SK-N-SH (cell line): ENCODE results near the gene NPFFR1. TPM values are rescaled to one million over a fixed set of nuclear protein-coding genes. Genes with fewer than 3 reads are reported as not detected.

Experiments
- CTCF ChIA-PET: fragments of 300-600, 350-600 bp; formaldehyde crosslinking; extraction: SDS; loops from one replicate; lab custom pipeline; 2021; lab: Yijun Ruan, JAX
- POLR2A ChIA-PET: fragments of 350-600 bp; sonication (Branson Sonifier 250); formaldehyde crosslinking; extraction: SDS; loops from one replicate; lab custom pipeline; 2020; ENCODE audit warnings: antibody characterized with exemption, inconsistent platforms; lab: Yijun Ruan, JAX
- DNase-seq: peaks from one replicate; pipeline ENCODE4 v3.0.0; 2012
- H2AFZ ChIP-seq: fragments of 200-600 bp; sonication (generic); 2 replicates; pipeline ENCODE4 v1.8.1; 2016; ENCODE audit warnings: antibody characterized with exemption, mild to moderate bottlenecking, low read depth
- H3F3A ChIP-seq: fragments of 200-600 bp; sonication (generic); replicated peaks from 2 replicates; pipeline ENCODE3; 2016; ENCODE audit warnings: antibody characterized with exemption, mild to moderate bottlenecking; ENCODE audit not compliant: insufficient read depth
- H3K27ac ChIP-seq, 2 experiments: fragments of 200-500 bp in 1 of 2; fragments of 200-600 bp in 1 of 2; sonication (Bioruptor generic) in 1 of 2; sonication (generic), shearing (Covaris generic) in 1 of 2; 2 replicates each; pipeline versions ENCODE4 v1.5.1 to v1.6.1; 2014 to 2016; ENCODE audit warnings: low read depth in 2 of 2, inconsistent platforms in 1 of 2, low read length in 1 of 2, mild to moderate bottlenecking in 1 of 2, mixed read lengths in 1 of 2
- H3K27me3 ChIP-seq: fragments of 200-600 bp; sonication (generic), shearing (Covaris generic); 2 replicates; pipeline ENCODE4 v1.6.1; 2016; ENCODE audit warnings: mixed run types; ENCODE audit not compliant: insufficient read depth
- H3K36me3 ChIP-seq, 2 experiments: fragments of 200-500 bp in 1 of 2; fragments of 200-600 bp in 1 of 2; sonication (Bioruptor generic) in 1 of 2; sonication (generic) in 1 of 2; replicated peaks in 1 of 2; 2 replicates each; pipeline versions ENCODE3 to v1.5.1; 2014 to 2016; ENCODE audit warnings: low read length in 1 of 2, mild to moderate bottlenecking in 1 of 2; ENCODE audit not compliant: insufficient read depth in 2 of 2, control insufficient read depth in 1 of 2
- H3K4me1 ChIP-seq, 2 experiments: fragments of 200-500 bp in 1 of 2; fragments of 200-600 bp in 1 of 2; sonication (Bioruptor generic) in 1 of 2; sonication (generic), shearing (Covaris generic) in 1 of 2; 2 replicates each; pipeline versions ENCODE4 v1.5.1 to v1.6.1; 2014 to 2016; ENCODE audit warnings: low read depth in 1 of 2, low read length in 1 of 2, mixed run types in 1 of 2; ENCODE audit not compliant: insufficient read depth in 2 of 2, control insufficient read depth in 1 of 2
- H3K4me2 ChIP-seq: fragments of 200-600 bp; sonication (generic), shearing (Covaris generic); 2 replicates; pipeline ENCODE4 v1.6.1; 2017; ENCODE audit warnings: mixed run types
- H3K4me3 ChIP-seq, 2 experiments: fragments of 200-500 bp in 1 of 2; fragments of 200-600 bp in 1 of 2; sonication (Bioruptor generic) in 1 of 2; sonication (generic), shearing (Covaris generic) in 1 of 2; 2 replicates each; pipeline versions ENCODE4 v1.5.1 to v1.8.1; 2014 to 2016; ENCODE audit warnings: low read depth in 2 of 2, inconsistent platforms in 1 of 2, low read length in 1 of 2, mild to moderate bottlenecking in 1 of 2, mixed read lengths in 1 of 2, moderate library complexity in 1 of 2
- H3K79me2 ChIP-seq: fragments of 200-600 bp; sonication (generic); 2 replicates; pipeline ENCODE4 v1.8.1; 2017; ENCODE audit warnings: mild to moderate bottlenecking; ENCODE audit not compliant: insufficient read depth
- H3K9ac ChIP-seq: fragments of 200-600 bp; sonication (generic); 2 replicates; pipeline ENCODE4 v1.6.1; 2017; ENCODE audit warnings: mixed run types
- H3K9me2 ChIP-seq: fragments of 200-600 bp; sonication (generic); 2 replicates; pipeline ENCODE4 v1.6.1; 2017; ENCODE audit warnings: mixed run types
- H3K9me3 ChIP-seq: fragments of 200-600 bp; sonication (generic); 2 replicates; pipeline ENCODE4 v1.6.1; 2017; ENCODE audit warnings: mixed run types, mild to moderate bottlenecking, moderate library complexity
- H4K20me1 ChIP-seq: fragments of 200-600 bp; sonication (generic); 2 replicates; pipeline ENCODE4 v1.6.1; 2017; ENCODE audit warnings: mild to moderate bottlenecking, mixed run types; ENCODE audit not compliant: insufficient read depth
- CTCF ChIP-seq: fragments of 200-600 bp; sonication (generic); IDR thresholded peaks from 2 replicates; pipeline ENCODE4 v1.6.1; 2017; ENCODE audit warnings: antibody characterized with exemption, mild to moderate bottlenecking, moderate library complexity
- ELF1 ChIP-seq: IDR thresholded peaks from 2 replicates; pipeline ENCODE4 v1.4.0; 2012
- EP300 ChIP-seq, 2 experiments: IDR thresholded peaks; 2 replicates each; pipeline versions ENCODE4 v1.4.0 to v1.6.1; 2012; ENCODE audit warnings: borderline replicate concordance in 1 of 2, low read depth in 1 of 2, low read length in 1 of 2
- FOSL2 ChIP-seq: IDR thresholded peaks from 2 replicates; pipeline ENCODE4 v1.4.0; 2012; ENCODE audit warnings: low read depth, mild to moderate bottlenecking, moderate library complexity, borderline replicate concordance
- FOXJ3 ChIP-seq: sonication (generic); formaldehyde crosslinking; IDR thresholded peaks from 2 replicates; pipeline ENCODE4 v1.5.1; 2020; ENCODE audit warnings: mild to moderate bottlenecking, missing genetic modification reagents
- GABPA ChIP-seq: IDR thresholded peaks from 2 replicates; pipeline ENCODE4 v1.4.0; 2012; ENCODE audit warnings: low read depth, mild to moderate bottlenecking
- JUND ChIP-seq: IDR thresholded peaks from 2 replicates; pipeline ENCODE4 v1.4.0; 2012
- MAX ChIP-seq: IDR thresholded peaks from 2 replicates; pipeline ENCODE4 v1.4.0; 2012; ENCODE audit warnings: low read depth
- MEF2A ChIP-seq: IDR thresholded peaks from 2 replicates; pipeline ENCODE4 v1.4.0; 2012; ENCODE audit warnings: low read depth, borderline replicate concordance
- MXI1 ChIP-seq: IDR thresholded peaks from 2 replicates; pipeline ENCODE4 v1.6.1; 2012; ENCODE audit warnings: mild to moderate bottlenecking, low read depth, low read length, improper control_type of control experiment
- NFIC ChIP-seq: IDR thresholded peaks from 2 replicates; pipeline ENCODE4 v1.4.0; 2012; ENCODE audit warnings: borderline replicate concordance
- POLR2AphosphoS5 ChIP-seq: IDR thresholded peaks from 2 replicates; pipeline ENCODE4 v1.6.1; 2012; ENCODE audit warnings: low read depth, low read length
- SIN3A ChIP-seq: IDR thresholded peaks from 2 replicates; pipeline ENCODE4 v1.6.1; 2012; ENCODE audit warnings: low read depth, mild to moderate bottlenecking, low read length, moderate library complexity, borderline replicate concordance
- SMC3 ChIP-seq: IDR thresholded peaks from 2 replicates; pipeline ENCODE4 v1.6.1; 2012; ENCODE audit warnings: low read depth, low read length, improper control_type of control experiment
- TAF1 ChIP-seq: IDR thresholded peaks from 2 replicates; pipeline ENCODE4 v1.6.1; 2012; ENCODE audit warnings: low read depth, mild to moderate bottlenecking, low read length, moderate library complexity, borderline replicate concordance
- TCF12 ChIP-seq: IDR thresholded peaks from 2 replicates; pipeline ENCODE4 v1.4.0; 2012
- USF2 ChIP-seq: fragments of 150-350 bp; IDR thresholded peaks from 2 replicates; pipeline ENCODE4 v1.6.1; 2017; ENCODE audit warnings: antibody characterized with exemption, low read length, low read depth, borderline replicate concordance
- YY1 ChIP-seq: IDR thresholded peaks from 2 replicates; pipeline ENCODE4 v1.4.0; 2012; ENCODE audit warnings: low read depth, mild to moderate bottlenecking
- WGBS: methylation state at CpG from one replicate; pipeline ENCODE4 v1.1.6; 2017; ENCODE audit warnings: low lambda C conversion rate; 5-methylcytosine and 5-hydroxymethylcytosine counted together
- polyA plus RNA-seq, 3 experiments: library from polyadenylated mRNA; depleted of rRNA; stranded (reverse); fragments of >200 nt; gene quantifications; 2 replicates each; pipeline ENCODE4 v1.2.3, GENCODE V29; 2012
- TF ChIP-seq, protein P1 (sequence below): IDR thresholded peaks from 2 replicates; pipeline ENCODE4; 2012
- TF ChIP-seq, protein P2 (sequence below): IDR thresholded peaks from 2 replicates; pipeline ENCODE4 v1.6.1; 2012; ENCODE audit warnings: mild to moderate bottlenecking, low read depth, low read length, moderate library complexity

Gene NPFFR1
- polyA plus RNA-seq, 1 of the 3 experiments (the other 2 are of a cell fraction), result not detected

- Histone ChIP-seq H3K27me3 (no peaks in the 10 kb centered on the region), H3K9me3 (no peaks in the 10 kb centered on the region), H3K4me1 (peaks cover 0 to 4% of the 10 kb centered on the region in 2 experiments; a peak in 2 of 4 replicates), H4K20me1 (peaks cover 6% of the 10 kb centered on the region; the same call in 1 of the 2 replicates), H3K4me3 (no peak overlapping the region), H3F3A (peaks cover 6% of the 10 kb centered on the region), H3K9ac (no peak overlapping the region)
- WGBS, result 97% methylated on average over 3 of the region's 3 CpGs
- POLR2A ChIA-PET, result interaction anchor here (1.8 kb wide), 1 partner anchor 142 kb away, joined by 26 read pairs; no protein-coding TSS in a partner anchor
- DNase-seq, result no peak
- TF ChIP-seq YY1 (no peak), CTCF (no peak), TCF12 (no peak), EP300 (IDR thresholded peaks at IDR 0.05; ENCODE audit: borderline replicate concordance in 1 of 2, low read depth in 1 of 2, low read length in 1 of 2) (no peak), ELF1 (no peak), FOXJ3 (CRISPR knock-in tag) (no peak), JUND (no peak), NFIC (no peak), MEF2A (no peak), FOSL2 (no peak), USF2 (no peak), SIN3A (no peak), MAX (no peak), TAF1 (no peak), SMC3 (no peak), POLR2AphosphoS5 (no peak), MXI1 (no peak), GABPA (no peak)
- TF ChIP-seq, protein P1, sequence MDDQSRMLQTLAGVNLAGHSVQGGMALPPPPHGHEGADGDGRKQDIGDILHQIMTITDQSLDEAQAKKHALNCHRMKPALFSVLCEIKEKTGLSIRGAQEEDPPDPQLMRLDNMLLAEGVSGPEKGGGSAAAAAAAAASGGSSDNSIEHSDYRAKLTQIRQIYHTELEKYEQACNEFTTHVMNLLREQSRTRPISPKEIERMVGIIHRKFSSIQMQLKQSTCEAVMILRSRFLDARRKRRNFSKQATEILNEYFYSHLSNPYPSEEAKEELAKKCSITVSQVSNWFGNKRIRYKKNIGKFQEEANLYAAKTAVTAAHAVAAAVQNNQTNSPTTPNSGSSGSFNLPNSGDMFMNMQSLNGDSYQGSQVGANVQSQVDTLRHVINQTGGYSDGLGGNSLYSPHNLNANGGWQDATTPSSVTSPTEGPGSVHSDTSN, result no peak
- TF ChIP-seq, protein P2, sequence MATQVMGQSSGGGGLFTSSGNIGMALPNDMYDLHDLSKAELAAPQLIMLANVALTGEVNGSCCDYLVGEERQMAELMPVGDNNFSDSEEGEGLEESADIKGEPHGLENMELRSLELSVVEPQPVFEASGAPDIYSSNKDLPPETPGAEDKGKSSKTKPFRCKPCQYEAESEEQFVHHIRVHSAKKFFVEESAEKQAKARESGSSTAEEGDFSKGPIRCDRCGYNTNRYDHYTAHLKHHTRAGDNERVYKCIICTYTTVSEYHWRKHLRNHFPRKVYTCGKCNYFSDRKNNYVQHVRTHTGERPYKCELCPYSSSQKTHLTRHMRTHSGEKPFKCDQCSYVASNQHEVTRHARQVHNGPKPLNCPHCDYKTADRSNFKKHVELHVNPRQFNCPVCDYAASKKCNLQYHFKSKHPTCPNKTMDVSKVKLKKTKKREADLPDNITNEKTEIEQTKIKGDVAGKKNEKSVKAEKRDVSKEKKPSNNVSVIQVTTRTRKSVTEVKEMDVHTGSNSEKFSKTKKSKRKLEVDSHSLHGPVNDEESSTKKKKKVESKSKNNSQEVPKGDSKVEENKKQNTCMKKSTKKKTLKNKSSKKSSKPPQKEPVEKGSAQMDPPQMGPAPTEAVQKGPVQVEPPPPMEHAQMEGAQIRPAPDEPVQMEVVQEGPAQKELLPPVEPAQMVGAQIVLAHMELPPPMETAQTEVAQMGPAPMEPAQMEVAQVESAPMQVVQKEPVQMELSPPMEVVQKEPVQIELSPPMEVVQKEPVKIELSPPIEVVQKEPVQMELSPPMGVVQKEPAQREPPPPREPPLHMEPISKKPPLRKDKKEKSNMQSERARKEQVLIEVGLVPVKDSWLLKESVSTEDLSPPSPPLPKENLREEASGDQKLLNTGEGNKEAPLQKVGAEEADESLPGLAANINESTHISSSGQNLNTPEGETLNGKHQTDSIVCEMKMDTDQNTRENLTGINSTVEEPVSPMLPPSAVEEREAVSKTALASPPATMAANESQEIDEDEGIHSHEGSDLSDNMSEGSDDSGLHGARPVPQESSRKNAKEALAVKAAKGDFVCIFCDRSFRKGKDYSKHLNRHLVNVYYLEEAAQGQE, result no peak
- TF ChIP-seq, all 33 proteins: peak for 0
- Histone ChIP-seq H3K4me2 (no peak overlapping the region), H3K27ac (no peak overlapping the region), H3K36me3 (peaks cover 16 to 23% of the 10 kb centered on the region in 2 experiments), H3K79me2 (peaks cover 25% of the 10 kb centered on the region; the same call in 1 of the 2 replicates), H3K9me2 (no peaks in the 10 kb centered on the region), H2AFZ (no peak overlapping the region)
- CTCF ChIA-PET, result interaction anchor here (0.7 to 9.3 kb wide), 32 partner anchors 8 to 675 kb away, joined by 3 to 214 read pairs (median 6); partner anchors contain the start of genes LRRC20, PPA1 and TYSND1
These were observed 61.4 kb downstream of the NPFFR1 start for GRCh38 chr10:70222340-70222794.
